GM19099 (cell line): ENCODE measurements around the gene GORASP2.

Experiments used
- POLR2A ChIP-seq: IDR thresholded peaks from 3 replicates; pipeline ENCODE4 v1.6.1; 2011; ENCODE audit warnings: low read depth; ENCODE audit not compliant: insufficient read length; ENCODE audit errors: extremely low read depth

Gene GORASP2

GRCh38 chr2:170972296-170973224 is 43.5 kb downstream of the GORASP2 start:
- no peak for TF ChIP-seq POLR2A

GRCh38 chr2:170973225-170973491 is 44.1 kb downstream of the GORASP2 start:
- no peak for TF ChIP-seq POLR2A

GRCh38 chr2:170973492-170974303 is 44.6 kb downstream of the GORASP2 start:
- peak; percentile 74 for TF ChIP-seq POLR2A

- TF ChIP-seq POLR2A = no peak
Observed at GRCh38 chr2:170974304-170974993, 45.4 kb downstream of the GORASP2 start.

GRCh38 chr2:170975127-170975942 is 46.3 kb downstream of the GORASP2 start:
- no peak for TF ChIP-seq POLR2A

GRCh38 chr2:170975943-170976270 is 46.9 kb downstream of the GORASP2 start:
- TF ChIP-seq POLR2A = no peak

GRCh38 chr2:170984079-170984478 is 55.0 kb downstream of the GORASP2 start:
- no peak for TF ChIP-seq POLR2A

GRCh38 chr2:170985407-170985806 is 56.4 kb downstream of the GORASP2 start:
- TF ChIP-seq POLR2A = no peak

- TF ChIP-seq POLR2A = no peak
Observed at GRCh38 chr2:170986566-170987258, 57.7 kb downstream of the GORASP2 start.

GRCh38 chr2:170991398-170992182 is 62.5 kb downstream of the GORASP2 start:
- TF ChIP-seq POLR2A = no peak

GRCh38 chr2:170996316-170996715 is 67.3 kb downstream of the GORASP2 start:
- no peak for TF ChIP-seq POLR2A

- TF ChIP-seq POLR2A = no peak
Observed at GRCh38 chr2:170997893-170998597, 69.0 kb downstream of the GORASP2 start.

GRCh38 chr2:170999654-171000053 is 70.6 kb downstream of the GORASP2 start:
- no peak for TF ChIP-seq POLR2A
